Measurements from ENCODE around the gene TMEM19.

Gene TMEM19

DNA sequence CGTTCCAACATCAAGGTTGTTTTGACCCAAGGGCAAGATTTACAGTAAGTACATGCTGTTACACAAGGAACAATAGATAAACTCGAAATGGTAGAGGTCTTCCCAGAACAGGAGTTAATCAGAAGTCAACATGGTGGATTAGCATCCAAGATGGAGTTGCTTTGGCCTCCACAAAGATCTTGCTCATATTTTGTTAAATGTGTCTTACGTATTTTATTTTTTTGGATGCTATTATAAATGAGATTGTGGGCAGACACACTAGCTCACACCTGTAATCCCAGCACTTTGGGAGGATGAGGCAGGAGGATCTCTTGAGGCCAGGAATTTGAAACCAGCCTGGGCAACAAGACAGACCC lies 46.5 kb downstream of the TMEM19 start:
- TF ChIP-seq, protein P1, sequence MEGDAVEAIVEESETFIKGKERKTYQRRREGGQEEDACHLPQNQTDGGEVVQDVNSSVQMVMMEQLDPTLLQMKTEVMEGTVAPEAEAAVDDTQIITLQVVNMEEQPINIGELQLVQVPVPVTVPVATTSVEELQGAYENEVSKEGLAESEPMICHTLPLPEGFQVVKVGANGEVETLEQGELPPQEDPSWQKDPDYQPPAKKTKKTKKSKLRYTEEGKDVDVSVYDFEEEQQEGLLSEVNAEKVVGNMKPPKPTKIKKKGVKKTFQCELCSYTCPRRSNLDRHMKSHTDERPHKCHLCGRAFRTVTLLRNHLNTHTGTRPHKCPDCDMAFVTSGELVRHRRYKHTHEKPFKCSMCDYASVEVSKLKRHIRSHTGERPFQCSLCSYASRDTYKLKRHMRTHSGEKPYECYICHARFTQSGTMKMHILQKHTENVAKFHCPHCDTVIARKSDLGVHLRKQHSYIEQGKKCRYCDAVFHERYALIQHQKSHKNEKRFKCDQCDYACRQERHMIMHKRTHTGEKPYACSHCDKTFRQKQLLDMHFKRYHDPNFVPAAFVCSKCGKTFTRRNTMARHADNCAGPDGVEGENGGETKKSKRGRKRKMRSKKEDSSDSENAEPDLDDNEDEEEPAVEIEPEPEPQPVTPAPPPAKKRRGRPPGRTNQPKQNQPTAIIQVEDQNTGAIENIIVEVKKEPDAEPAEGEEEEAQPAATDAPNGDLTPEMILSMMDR (IDR thresholded peaks at IDR 0.05; ENCODE audit: extremely low read depth, insufficient read depth, missing control alignments): no peak
- in situ Hi-C loops (cut with MboI; ENCODE audit: low pct_unique_long_range_greater_than_20kb, low sequenced_read_pairs, unreplicated experiment): loop anchor here (25.0 kb wide), 1 partner anchor 320 kb away; no protein-coding TSS in a partner anchor
- DNase-seq (ENCODE audit: low spot score): no peak

- no peak for DNase-seq (ENCODE audit: low spot score)
- in situ Hi-C loops (cut with MboI; ENCODE audit: low pct_unique_long_range_greater_than_20kb, low sequenced_read_pairs, unreplicated experiment): loop anchor here (25.0 kb wide), 1 partner anchor 325 kb away; no protein-coding TSS in a partner anchor
- TF ChIP-seq, protein P1 (IDR thresholded peaks at IDR 0.05; ENCODE audit: extremely low read depth, insufficient read depth, missing control alignments): no peak
These were observed 51.3 kb downstream of the TMEM19 start for GRCh38 chr12:71737197-71737596.

DNA sequence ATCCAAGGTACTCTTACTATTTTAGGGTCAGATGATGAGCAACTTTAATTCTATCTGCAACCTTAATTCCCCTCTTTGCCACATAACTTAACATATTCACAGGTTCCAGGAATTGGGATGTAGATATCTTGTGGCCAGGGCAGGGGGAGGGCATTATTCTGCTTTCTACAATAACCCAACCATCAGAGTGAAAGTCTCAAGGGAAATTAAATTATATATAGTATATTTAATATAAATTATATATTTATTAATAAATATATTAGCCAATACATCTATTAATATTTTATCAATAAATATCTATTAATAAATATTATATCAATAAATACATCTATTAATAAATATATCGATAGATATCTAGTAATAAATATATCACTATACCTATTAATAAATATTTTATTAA lies 57.1 kb downstream of the TMEM19 start:
- no peak for DNase-seq (ENCODE audit: low spot score)
- in situ Hi-C loops (cut with MboI; ENCODE audit: low pct_unique_long_range_greater_than_20kb, low sequenced_read_pairs, unreplicated experiment): loop anchor here (25.0 kb wide), 1 partner anchor 331 kb away; no protein-coding TSS in a partner anchor
- TF ChIP-seq, protein P1 (IDR thresholded peaks at IDR 0.05; ENCODE audit: extremely low read depth, insufficient read depth, missing control alignments): no peak

DNA sequence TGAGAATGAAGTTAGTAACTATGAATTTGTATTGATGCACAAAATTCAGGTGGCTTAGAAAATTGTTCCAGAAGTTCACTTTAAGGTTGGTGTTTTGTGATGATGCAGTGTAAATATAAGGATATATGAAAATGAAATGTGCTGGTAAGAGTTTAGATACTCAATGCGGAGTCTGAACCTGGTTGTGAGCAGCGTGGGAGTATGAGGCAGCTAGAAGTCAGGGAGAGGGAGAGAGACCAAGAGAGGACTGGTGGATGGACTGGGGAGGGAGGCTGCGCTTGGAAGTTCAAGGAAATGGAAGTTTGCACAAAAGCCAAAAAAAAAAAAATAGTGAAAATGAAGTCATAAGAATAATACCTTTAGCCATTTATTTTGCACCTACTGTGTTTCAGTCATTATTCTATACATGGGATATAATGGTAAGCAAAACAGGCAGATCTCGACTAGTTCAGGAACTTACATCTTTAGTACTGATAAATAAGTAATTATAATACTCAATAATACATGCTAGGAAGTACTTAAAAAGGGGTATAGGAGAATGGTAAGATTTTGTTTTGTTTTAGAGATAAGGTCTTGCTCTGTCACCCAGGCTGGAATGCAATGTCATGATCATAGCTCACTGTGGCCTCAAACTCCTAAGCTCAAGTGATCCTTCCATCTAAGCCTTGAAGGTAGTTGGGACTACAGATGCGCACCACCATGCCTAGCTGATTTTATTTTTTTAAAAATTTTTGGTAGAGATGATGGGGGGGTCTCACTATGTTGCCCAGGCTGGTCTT lies 58.8 kb downstream of the TMEM19 start:
- in situ Hi-C loops (cut with MboI; ENCODE audit: low pct_unique_long_range_greater_than_20kb, low sequenced_read_pairs, unreplicated experiment): loop anchor here (25.0 kb wide), 1 partner anchor 332 kb away; no protein-coding TSS in a partner anchor
- TF ChIP-seq, protein P1 (IDR thresholded peaks at IDR 0.05; ENCODE audit: extremely low read depth, insufficient read depth, missing control alignments): no peak
- DNase-seq (ENCODE audit: low spot score): no peak

GRCh38 chr12:71746974-71747611 lies 61.2 kb downstream of the TMEM19 start:
- TF ChIP-seq, protein P1 (IDR thresholded peaks at IDR 0.05; ENCODE audit: extremely low read depth, insufficient read depth, missing control alignments): peak; percentile 89
- in situ Hi-C loops (cut with MboI; ENCODE audit: low pct_unique_long_range_greater_than_20kb, low sequenced_read_pairs, unreplicated experiment): loop anchor here (25.0 kb wide), 1 partner anchor 335 kb away; no protein-coding TSS in a partner anchor

GRCh38 chr12:71748081-71748850 lies 62.4 kb downstream of the TMEM19 start:
- in situ Hi-C loops (cut with MboI; ENCODE audit: low pct_unique_long_range_greater_than_20kb, low sequenced_read_pairs, unreplicated experiment): loop anchor here (25.0 kb wide), 1 partner anchor 336 kb away; no protein-coding TSS in a partner anchor
- no peak for DNase-seq (ENCODE audit: low spot score)
- TF ChIP-seq, protein P1 (IDR thresholded peaks at IDR 0.05; ENCODE audit: extremely low read depth, insufficient read depth, missing control alignments): no peak

More at GRCh38 chr12:71746974-71747611, 61.2 kb downstream of the TMEM19 start:
- peak; percentile 53 for DNase-seq (ENCODE audit: low spot score)

Measured in GM13977 (cell line).